PC-3 (cell line): ENCODE data around the gene KLHL36.

Experiments
- EZH2 ChIP-seq: fragments of 300-600 bp; sonication (generic); IDR thresholded peaks from one replicate; pipeline ENCODE4 v1.6.1; 2017; ENCODE audit warnings: antibody characterized with exemption, mild to moderate bottlenecking, low read length; ENCODE audit not compliant: unreplicated experiment
- TF ChIP-seq, protein P1 (sequence below): fragments of 300-600 bp; sonication (generic); conservative IDR thresholded peaks from 2 replicates; pipeline ENCODE4 v1.5.1; 2017; ENCODE audit warnings: antibody characterized with exemption, low read depth, mild to moderate bottlenecking, low read length

DNA sequence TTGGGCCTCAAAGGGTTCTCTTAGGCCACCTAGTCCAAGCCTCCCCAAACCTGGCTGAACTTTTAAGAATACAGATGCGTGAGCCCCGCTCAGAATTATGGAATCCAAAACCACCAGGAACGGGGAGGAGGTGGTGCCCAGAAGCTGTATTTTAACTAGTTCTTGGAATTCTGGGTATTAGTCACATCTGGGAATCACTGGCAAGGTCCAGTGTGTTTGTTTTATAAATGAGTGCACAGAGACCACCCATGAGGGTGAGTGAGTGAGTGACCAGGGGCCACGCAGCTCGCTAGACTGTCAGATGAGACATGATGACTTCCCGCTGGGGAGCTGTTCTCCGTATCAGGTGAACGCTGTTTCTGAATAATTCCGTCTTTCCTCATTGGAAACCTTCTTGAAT is 14.2 kb downstream of the KLHL36 start:
- TF ChIP-seq, protein P1, sequence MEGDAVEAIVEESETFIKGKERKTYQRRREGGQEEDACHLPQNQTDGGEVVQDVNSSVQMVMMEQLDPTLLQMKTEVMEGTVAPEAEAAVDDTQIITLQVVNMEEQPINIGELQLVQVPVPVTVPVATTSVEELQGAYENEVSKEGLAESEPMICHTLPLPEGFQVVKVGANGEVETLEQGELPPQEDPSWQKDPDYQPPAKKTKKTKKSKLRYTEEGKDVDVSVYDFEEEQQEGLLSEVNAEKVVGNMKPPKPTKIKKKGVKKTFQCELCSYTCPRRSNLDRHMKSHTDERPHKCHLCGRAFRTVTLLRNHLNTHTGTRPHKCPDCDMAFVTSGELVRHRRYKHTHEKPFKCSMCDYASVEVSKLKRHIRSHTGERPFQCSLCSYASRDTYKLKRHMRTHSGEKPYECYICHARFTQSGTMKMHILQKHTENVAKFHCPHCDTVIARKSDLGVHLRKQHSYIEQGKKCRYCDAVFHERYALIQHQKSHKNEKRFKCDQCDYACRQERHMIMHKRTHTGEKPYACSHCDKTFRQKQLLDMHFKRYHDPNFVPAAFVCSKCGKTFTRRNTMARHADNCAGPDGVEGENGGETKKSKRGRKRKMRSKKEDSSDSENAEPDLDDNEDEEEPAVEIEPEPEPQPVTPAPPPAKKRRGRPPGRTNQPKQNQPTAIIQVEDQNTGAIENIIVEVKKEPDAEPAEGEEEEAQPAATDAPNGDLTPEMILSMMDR: no peak
- no peak for TF ChIP-seq EZH2
